MCF 10A (cell line): ENCODE data around the gene CELF4. TPM values are rescaled to one million over a fixed set of nuclear protein-coding genes. Genes with fewer than 3 reads are reported as not detected.

Experiments
- BruUV-seq: library from RNA; stranded (reverse); fragments of 400-500 nt; replicated peaks from 2 replicates; lab custom pipeline; 2021; lab: Mats Ljungman, UMichigan
- CTCF ChIA-PET: fragments of 300-600 bp; sonication (Branson Sonifier 250); formaldehyde crosslinking; extraction: SDS; loops from one replicate; lab custom pipeline; 2021; ENCODE audit warnings: antibody characterized with exemption, inconsistent platforms; lab: Yijun Ruan, JAX
- POLR2A ChIA-PET: fragments of 300-600, 350-650 bp; sonication (Branson Sonifier 250); formaldehyde crosslinking; extraction: SDS; loops from one replicate; lab custom pipeline; 2020; ENCODE audit warnings: antibody characterized with exemption, inconsistent platforms; lab: Yijun Ruan, JAX
- DNase-seq: peaks from one replicate; pipeline ENCODE4 v3.0.0-alpha.2; 2018; ENCODE audit not compliant: unreplicated experiment
- H3K27ac Mint-ChIP-seq: one replicate; pipeline ENCODE4 v1.8.0; 2022; ENCODE audit warnings: mild to moderate bottlenecking, low read depth, mixed read lengths; ENCODE audit not compliant: unreplicated experiment
- H3K27me3 Mint-ChIP-seq: one replicate; pipeline ENCODE4 v1.8.0; 2022; ENCODE audit warnings: mixed read lengths; ENCODE audit not compliant: insufficient read depth, unreplicated experiment
- H3K36me3 Mint-ChIP-seq: one replicate; pipeline ENCODE4 v1.8.0; 2022; ENCODE audit warnings: mild to moderate bottlenecking, moderate library complexity, mixed read lengths; ENCODE audit not compliant: insufficient read depth, unreplicated experiment
- H3K4me1 Mint-ChIP-seq: one replicate; pipeline ENCODE4 v1.8.0; 2022; ENCODE audit warnings: mixed read lengths; ENCODE audit not compliant: insufficient read depth, unreplicated experiment
- H3K4me3 Mint-ChIP-seq: one replicate; pipeline ENCODE4 v1.8.0; 2022; ENCODE audit warnings: mild to moderate bottlenecking, moderate library complexity, mixed read lengths; ENCODE audit not compliant: unreplicated experiment
- H3K9me3 Mint-ChIP-seq: one replicate; pipeline ENCODE4 v1.8.0; 2022; ENCODE audit warnings: mixed read lengths; ENCODE audit not compliant: unreplicated experiment
- CTCF ChIP-seq: fragments of 200-600 bp; IDR thresholded peaks from one replicate; pipeline ENCODE4 v1.8.0; 2022; ENCODE audit warnings: antibody characterized with exemption, mild to moderate bottlenecking; ENCODE audit not compliant: unreplicated experiment
- intact Hi-C: fragments of 100-400 bp; cut with micrococcal nuclease; formaldehyde crosslinking; loops from 2 replicates; pipeline ENCODE4 v1.14.1; 2022
- total RNA-seq: library from RNA; stranded (reverse); gene quantifications from 2 replicates; pipeline ENCODE4 v1.2.3, GENCODE V29; 2022

The CELF4 gene
- total RNA-seq, 1 experiment from 2014 or later: not detected

DNA sequence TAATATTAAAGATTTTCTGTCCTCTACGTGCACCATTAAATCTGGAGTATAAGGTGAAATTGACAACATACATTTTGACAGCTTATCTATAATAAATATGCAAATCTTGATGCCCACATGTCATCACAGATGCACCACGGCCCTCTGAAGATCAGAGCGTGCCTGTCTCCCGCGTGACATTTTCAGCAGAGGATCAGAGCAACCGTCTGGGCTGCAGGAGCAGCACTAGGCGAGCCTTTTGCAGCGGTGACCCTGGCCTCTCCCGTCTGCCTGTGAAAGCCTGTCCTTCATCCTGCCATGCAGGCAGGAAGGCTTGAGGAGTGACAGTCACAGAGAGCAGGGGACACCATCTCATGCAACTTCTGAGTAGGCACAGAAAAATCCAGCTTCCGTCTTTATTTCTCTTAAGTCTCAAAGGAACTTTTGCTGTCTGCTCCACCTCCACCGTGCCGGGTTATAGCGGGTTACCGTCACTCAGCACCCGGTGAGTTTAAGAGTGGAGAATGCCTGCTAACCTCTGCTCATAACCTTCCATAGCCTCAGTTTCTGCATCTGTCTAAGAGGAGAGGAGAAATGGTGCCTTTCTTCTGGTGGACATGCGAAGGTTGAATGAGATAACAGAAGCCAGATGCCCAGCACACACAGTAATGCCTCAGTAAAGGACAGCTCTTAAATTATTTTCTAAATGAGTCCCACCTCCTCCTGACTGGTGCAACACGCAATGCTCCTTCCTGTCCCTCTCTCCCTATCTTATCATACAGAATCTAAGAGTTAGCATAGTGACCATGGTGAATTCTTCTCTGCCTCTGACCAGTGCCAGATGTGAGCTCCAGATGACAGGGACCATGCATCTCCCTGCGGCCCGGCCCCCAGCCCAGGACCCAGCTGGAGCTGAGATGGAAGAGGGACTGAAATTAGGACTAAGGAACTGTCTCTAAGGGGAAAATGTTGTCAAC is 43.8 kb downstream of the CELF4 start:
- intact Hi-C loops: no loop called here
- Mint-ChIP-seq H3K9me3 (no peaks in the 10 kb centered on the region), H3K27me3 (peaks cover 61% of the 10 kb centered on the region), H3K4me1 (no peaks in the 10 kb centered on the region), H3K27ac (no peak overlapping the region), H3K36me3 (no peaks in the 10 kb centered on the region), H3K4me3 (no peak overlapping the region)
- no TSS peak for BruUV-seq
- DNase-seq: no peak
- no peak for TF ChIP-seq CTCF
- ChIA-PET POLR2A (no interaction called here), CTCF (interaction anchor here (0.7 kb wide), 2 partner anchors 16 to 85 kb away, joined by 3 to 4 read pairs; no protein-coding TSS in a partner anchor)

DNA sequence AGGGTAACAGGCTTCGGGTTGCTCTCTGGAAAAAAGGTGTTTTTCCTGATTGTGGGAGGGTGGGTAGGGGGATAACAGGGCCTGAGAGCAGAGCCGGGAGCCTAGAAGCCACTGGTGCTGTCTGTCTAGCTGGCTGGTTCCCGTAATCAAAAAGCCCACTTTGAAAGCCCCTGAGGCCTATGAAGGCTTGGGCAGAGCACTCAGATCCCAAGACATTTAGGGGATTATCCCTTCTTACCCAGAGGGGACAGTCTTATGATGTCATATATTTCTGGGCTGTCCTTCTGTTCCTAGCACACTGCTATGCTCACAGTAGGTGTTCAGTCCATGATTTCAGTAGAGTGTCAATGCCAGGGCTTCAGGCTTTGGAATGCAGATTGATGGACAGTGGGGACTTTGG is 45.1 kb downstream of the CELF4 start:
- Mint-ChIP-seq H3K27ac (no peak overlapping the region), H3K9me3 (no peaks in the 10 kb centered on the region), H3K4me1 (no peaks in the 10 kb centered on the region), H3K4me3 (no peak overlapping the region), H3K36me3 (no peaks in the 10 kb centered on the region), H3K27me3 (peaks cover 52% of the 10 kb centered on the region)
- no TSS peak for BruUV-seq
- intact Hi-C loops: no loop called here
- ChIA-PET POLR2A (interaction anchor here (0.7 kb wide), 1 partner anchor 1442 kb away, joined by 3 read pairs; no protein-coding TSS in a partner anchor), CTCF (interaction anchor here (0.6 kb wide), 1 partner anchor 1452 kb away, joined by 3 read pairs; no protein-coding TSS in a partner anchor)
- DNase-seq: no peak
- TF ChIP-seq CTCF: no peak

- H3K4me1 Mint-ChIP-seq: no peaks in the 10 kb centered on the region
- H3K9me3 Mint-ChIP-seq: no peaks in the 10 kb centered on the region
- no peak for DNase-seq
- no peak overlapping the region for H3K4me3 Mint-ChIP-seq
- no peak overlapping the region for H3K27ac Mint-ChIP-seq
- no peaks in the 10 kb centered on the region for H3K36me3 Mint-ChIP-seq
- CTCF ChIA-PET: interaction anchor here (0.6 kb wide), 1 partner anchor 1453 kb away, joined by 3 read pairs; no protein-coding TSS in a partner anchor
- peaks cover 43% of the 10 kb centered on the region for H3K27me3 Mint-ChIP-seq
- no TSS peak for BruUV-seq
- POLR2A ChIA-PET: interaction anchor here (0.7 kb wide), 1 partner anchor 12 kb away, joined by 3 read pairs; no protein-coding TSS in a partner anchor
- no peak for TF ChIP-seq CTCF
- intact Hi-C loops: no loop called here
Observed at GRCh38 chr18:37519510-37520135, 46.0 kb downstream of the CELF4 start.

- H3K4me3 Mint-ChIP-seq: no peak overlapping the region
- ChIA-PET POLR2A (interaction anchor here (0.6 kb wide), 1 partner anchor 20 kb away, joined by 3 read pairs; no protein-coding TSS in a partner anchor), CTCF (no interaction called here)
- H3K27ac Mint-ChIP-seq: no peak overlapping the region
- peaks cover 41% of the 10 kb centered on the region for H3K27me3 Mint-ChIP-seq
- no peak for DNase-seq
- no peak for TF ChIP-seq CTCF
- H3K36me3 Mint-ChIP-seq: no peaks in the 10 kb centered on the region
- intact Hi-C loops: no loop called here
- H3K4me1 Mint-ChIP-seq: no peaks in the 10 kb centered on the region
- BruUV-seq: no TSS peak
- H3K9me3 Mint-ChIP-seq: peaks cover 14% of the 10 kb centered on the region
Observed at GRCh38 chr18:37516361-37516853, 49.2 kb downstream of the CELF4 start.
